A549 (cell line): ENCODE results near the gene MAP3K14. TPM values are rescaled to one million over a fixed set of nuclear protein-coding genes. Genes with fewer than 3 reads are reported as not detected.

Experiments
- ATAC-seq, 2 experiments: fragments of 200-7000 bp in 1 of 2; fragments of >200 bp in 1 of 2; cut with Nextera tagmentation in 1 of 2; cut with Tn5 transposase in 1 of 2; 3 replicates each; pipeline versions ENCODE4 v1.8.0 to v1.9.1; 2018 to 2020; ENCODE audit warnings: mild to moderate bottlenecking in 1 of 2, moderate library complexity in 1 of 2
- CTCF ChIA-PET: fragments of 300-600 bp; sonication (Branson Sonifier 250); formaldehyde crosslinking; extraction: SDS; loops from one replicate; lab custom pipeline; 2021; ENCODE audit warnings: antibody characterized with exemption, inconsistent platforms; lab: Yijun Ruan, JAX
- POLR2A ChIA-PET: fragments of 350-600 bp; formaldehyde crosslinking; extraction: SDS; loops from one replicate; lab custom pipeline; 2021; ENCODE audit warnings: antibody characterized with exemption, inconsistent platforms; lab: Yijun Ruan, JAX
- DNase-seq, 2 experiments: peaks; one replicate each; pipeline versions ENCODE4 v3.0.0 to v3.0.0-alpha.2; 2011 to 2016; ENCODE audit warnings: low read depth in 1 of 2, low spot score in 1 of 2
- FAIRE-seq: peaks from 2 replicates; lab custom pipeline; 2011; peaks lifted over from hg19 to GRCh38; lab: Jason Lieb, UNC
- H3K27ac ChIP-seq, 2 experiments: fragments of >200 bp; sonication (Bioruptor Twin); formaldehyde crosslinking; 3 replicates each; pipeline ENCODE4 v1.5.1; 2016 to 2017
- H3K4me1 ChIP-seq: fragments of >200 bp; sonication (Bioruptor Twin); formaldehyde crosslinking; 3 replicates; pipeline ENCODE4 v1.6.1; 2016
- H3K4me2 ChIP-seq: fragments of >200 bp; sonication (Bioruptor Twin); formaldehyde crosslinking; 3 replicates; pipeline ENCODE4 v1.6.1; 2016
- H3K4me3 ChIP-seq: fragments of >200 bp; sonication (Bioruptor Twin); formaldehyde crosslinking; 3 replicates; pipeline ENCODE4 v1.5.1; 2016
- H3K9me3 ChIP-seq: fragments of >200 bp; sonication (Bioruptor Twin); formaldehyde crosslinking; 3 replicates; pipeline ENCODE4 v1.6.1; 2016
- CHD2 ChIP-seq: fragments of 150-350 bp; IDR thresholded peaks from 2 replicates; pipeline ENCODE4 v1.6.1; 2014; ENCODE audit warnings: low read length; ENCODE audit not compliant: partially characterized antibody
- EHF ChIP-seq: fragments of 250-450 bp; sonication (Bioruptor Pico); IDR thresholded peaks from 2 replicates; pipeline ENCODE4 v1.5.0; 2020; ENCODE audit warnings: mild to moderate bottlenecking
- EHMT2 ChIP-seq: fragments of 200-600 bp; sonication (generic); IDR thresholded peaks from 2 replicates; pipeline ENCODE4 v1.6.1; 2016; ENCODE audit warnings: antibody characterized with exemption, low read depth, mild to moderate bottlenecking, moderate library complexity
- EP300 ChIP-seq, 2 experiments: fragments of >200 bp; sonication (Bioruptor Twin); formaldehyde crosslinking; IDR thresholded peaks; 2 replicates in 1 of 2; 3 replicates in 1 of 2; pipeline ENCODE4 v1.6.1; 2016 to 2017
- ESRRA ChIP-seq: fragments of 150-350 bp; IDR thresholded peaks from 2 replicates; pipeline ENCODE4 v1.6.1; 2014; ENCODE audit warnings: mild to moderate bottlenecking, low read length, borderline replicate concordance
- FOSL2 ChIP-seq, 2 experiments: fragments of 450-650 bp in 1 of 2; fragments of >200 bp in 1 of 2; sonication (Bioruptor Twin) in 1 of 2; formaldehyde crosslinking; IDR thresholded peaks; 2 replicates each; pipeline versions ENCODE4 v1.5.0 to v1.6.1; 2016 to 2020; ENCODE audit warnings: mild to moderate bottlenecking in 1 of 2, moderate library complexity in 1 of 2
- HDAC2 ChIP-seq: fragments of 200-600 bp; sonication (generic); IDR thresholded peaks from 2 replicates; pipeline ENCODE4 v1.6.1; 2016
- HOXB13 ChIP-seq: fragments of 250-450 bp; sonication (Bioruptor Pico); IDR thresholded peaks from 2 replicates; pipeline ENCODE4 v1.5.0; 2020; ENCODE audit warnings: low read depth, mild to moderate bottlenecking, moderate library complexity
- JUN ChIP-seq, 2 experiments: fragments of >200 bp; sonication (Bioruptor Twin); formaldehyde crosslinking; IDR thresholded peaks; 2 replicates in 1 of 2; 3 replicates in 1 of 2; pipeline ENCODE4 v1.6.1; 2016 to 2017
- KDM1A ChIP-seq: fragments of 200-600 bp; sonication (generic); IDR thresholded peaks from 2 replicates; pipeline ENCODE4 v1.6.1; 2016; ENCODE audit warnings: low read depth, mild to moderate bottlenecking
- NPAS2 ChIP-seq: fragments of 250-450 bp; sonication (Bioruptor Pico); IDR thresholded peaks from 2 replicates; pipeline ENCODE4 v1.8.0; 2022; ENCODE audit warnings: mild to moderate bottlenecking, moderate library complexity, borderline replicate concordance
- NR3C1 ChIP-seq: fragments of >200 bp; sonication (Bioruptor Twin); formaldehyde crosslinking; IDR thresholded peaks from 3 replicates; pipeline ENCODE4 v1.6.1; 2017
- PHF8 ChIP-seq: fragments of 200-600 bp; sonication (generic); IDR thresholded peaks from 2 replicates; pipeline ENCODE4 v1.6.1; 2016; ENCODE audit warnings: low read depth, mild to moderate bottlenecking, antibody characterized with exemption, moderate library complexity, borderline replicate concordance
- POLR2A ChIP-seq: IDR thresholded peaks from 2 replicates; pipeline ENCODE4 v1.6.1; 2012; ENCODE audit warnings: mild to moderate bottlenecking, low read length
- POLR2AphosphoS2 ChIP-seq: conservative IDR thresholded peaks from 2 replicates; pipeline ENCODE4 v1.6.1; 2012; ENCODE audit warnings: low read length, improper control_type of control experiment, inconsistent platforms
- RFX5 ChIP-seq: fragments of 450-650 bp; IDR thresholded peaks from 2 replicates; pipeline ENCODE4 v1.7.1; 2014; ENCODE audit warnings: antibody characterized with exemption, mild to moderate bottlenecking, moderate library complexity
- RNF2 ChIP-seq: fragments of 200-600 bp; sonication (generic); IDR thresholded peaks from 2 replicates; pipeline ENCODE4 v1.6.1; 2016; ENCODE audit warnings: low read depth, mild to moderate bottlenecking, antibody characterized with exemption, moderate library complexity, borderline replicate concordance
- SREBF2 ChIP-seq: fragments of 450-650 bp; IDR thresholded peaks from 2 replicates; pipeline ENCODE4 v1.6.1; 2014; ENCODE audit warnings: mild to moderate bottlenecking, moderate library complexity
- TFCP2L1 ChIP-seq: fragments of 250-450 bp; sonication (Bioruptor Pico); IDR thresholded peaks from 2 replicates; pipeline ENCODE4 v1.5.0; 2021; ENCODE audit warnings: mild to moderate bottlenecking
- TP53 ChIP-seq: fragments of 250-450 bp; sonication (Bioruptor Pico); IDR thresholded peaks from 2 replicates; pipeline ENCODE4 v1.5.0; 2021; ENCODE audit warnings: mild to moderate bottlenecking, moderate library complexity
- WGBS: methylation state at CpG from one replicate; pipeline ENCODE4 v1.1.6; 2017; ENCODE audit errors: missing lambda C conversion rate; 5-methylcytosine and 5-hydroxymethylcytosine counted together
- polyA plus RNA-seq, 4 experiments: library from polyadenylated mRNA; depleted of rRNA in 3 of 4; stranded (reverse); fragments of >200 nt; fragmentation: RNase III in 1 of 4; extraction: RNeasy Plus Mini Kit Qiagen cat#74134 plus additional on column Dnase treatment in 1 of 4; gene quantifications; 2 replicates in 3 of 4; 3 replicates in 1 of 4; pipeline ENCODE4 v1.2.3, GENCODE V29; 2011 to 2017
- TF ChIP-seq, protein P1 (sequence below): fragments of 150-350 bp; IDR thresholded peaks from 2 replicates; pipeline ENCODE4 v1.6.1; 2014; ENCODE audit warnings: low read depth, mild to moderate bottlenecking, low read length
- TF ChIP-seq, protein P2 (sequence below): fragments of 450-650 bp; IDR thresholded peaks from 2 replicates; pipeline ENCODE4 v1.6.1; 2014; ENCODE audit warnings: antibody characterized with exemption

MAP3K14 gene
- polyA plus RNA-seq, 2 of the 4 experiments (the other 2 are of a cell fraction) = 9.1 to 34.5 TPM

DNA sequence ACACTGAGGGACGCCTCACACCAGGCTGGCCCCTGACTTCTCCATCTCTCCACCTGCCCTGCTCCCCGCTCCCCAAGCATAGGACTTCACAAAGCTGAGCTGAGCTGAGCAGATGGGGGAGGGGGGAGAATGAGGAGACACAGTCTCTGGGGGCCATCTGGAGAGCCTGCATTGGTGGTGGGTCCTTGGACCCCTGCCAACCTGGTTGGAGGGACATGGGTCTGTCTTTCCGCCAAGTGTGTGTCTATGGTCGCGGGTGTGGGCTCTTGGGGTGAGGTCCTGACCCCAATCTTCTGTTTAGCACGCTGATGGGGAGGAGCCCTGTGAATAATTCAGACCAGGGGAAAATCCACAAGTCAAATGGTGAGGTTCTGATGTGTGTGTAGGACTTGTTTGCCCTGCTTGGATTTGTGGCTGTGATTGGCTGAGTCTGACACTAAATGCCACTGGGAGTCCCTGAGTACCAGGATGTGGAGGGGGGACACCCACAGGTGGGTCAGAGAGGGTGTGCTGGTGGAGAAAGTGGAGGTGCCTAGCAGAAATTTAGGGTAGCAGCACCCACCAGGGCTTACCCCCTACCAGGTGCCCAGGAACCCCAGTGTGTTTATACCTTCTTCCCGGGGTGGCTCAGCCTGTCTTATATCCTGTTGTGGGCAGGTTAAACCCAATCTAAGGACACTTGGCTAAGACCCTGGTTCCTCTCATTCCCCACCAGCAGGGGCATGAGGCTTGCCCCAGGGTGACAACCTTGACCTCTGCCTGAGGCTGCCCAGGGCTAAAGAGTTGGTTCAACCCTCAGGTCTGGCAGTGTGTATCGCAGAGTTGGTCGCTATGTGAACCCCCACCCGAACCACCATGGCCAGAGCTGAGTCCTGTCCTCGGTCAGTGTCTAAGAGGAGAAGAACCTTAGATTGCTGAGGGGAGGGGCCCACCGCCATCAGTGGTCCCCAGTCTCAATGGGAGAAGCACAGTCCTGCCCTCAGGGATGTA is 93.0 kb downstream of the MAP3K14 start (continued):
- TF ChIP-seq FOSL2 (IDR thresholded peaks at IDR 0.05) (no peak), FOSL2 (CRISPR knock-in tag; IDR thresholded peaks at IDR 0.05) (no peak), ESRRA (no peak), CHD2 (no peak)
- TF ChIP-seq, all 56 proteins: peak for 0

DNA sequence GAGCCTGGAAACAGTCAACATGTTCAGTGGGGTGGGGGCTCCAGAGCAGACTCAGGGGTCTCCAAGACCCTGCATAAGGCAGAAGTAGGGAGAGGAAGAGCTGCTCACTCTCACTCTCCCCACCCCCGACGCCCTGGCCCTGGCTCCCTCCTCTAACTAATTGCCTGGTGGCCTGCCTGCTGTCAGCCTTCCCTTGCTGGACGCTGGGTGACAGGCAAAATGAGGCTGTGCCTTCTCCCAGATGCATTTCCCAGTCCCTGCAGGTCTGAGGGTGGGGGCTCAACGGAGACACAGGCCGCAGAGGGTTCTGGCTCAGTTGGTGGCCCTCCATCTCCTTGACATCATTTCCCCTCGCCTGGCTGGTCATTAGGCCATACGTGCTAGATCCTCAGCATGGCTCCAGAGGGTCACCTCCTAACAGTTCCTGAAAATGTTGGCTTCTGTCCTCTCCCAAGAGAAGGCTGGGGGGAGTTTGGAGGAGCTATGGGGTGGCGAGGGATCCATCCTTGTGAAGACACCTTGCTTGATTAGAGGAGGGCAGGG is 93.8 kb downstream of the MAP3K14 start:
- POLR2A ChIA-PET = interaction anchor here (0.8 to 2.2 kb wide), 2 partner anchors 74 to 88 kb away, joined by 4 to 15 read pairs; partner anchors contain the start of genes ACBD4 and HEXIM1
- Histone ChIP-seq H3K4me1 (peaks cover 77% of the 10 kb centered on the region), H3K9me3 (no peaks in the 10 kb centered on the region), H3K4me3 (peak overlapping the region; percentile 97), H3K27ac (peak overlapping the region; percentile 97), H3K4me2 (peak overlapping the region; percentile 92)
- ATAC-seq (peak in 1 of 2 experiments; percentile 2; a peak in 3 of 6 replicates), DNase-seq (no peak), FAIRE-seq (no peak)
- TF ChIP-seq HOXB13 (0 out of 2 replicates have a peak, but pooled peaks have one; percentile 12), NPAS2 (CRISPR knock-in tag) (no peak)
- WGBS = 64% methylated on average over 8 of the region's 8 CpGs
- CTCF ChIA-PET = interaction anchor here (1.0 to 52.3 kb wide), 8 partner anchors 20 to 204 kb away, joined by 3 to 2147 read pairs (median 202); partner anchors contain the start of genes ACBD4, HEXIM1 and HEXIM2

DNA sequence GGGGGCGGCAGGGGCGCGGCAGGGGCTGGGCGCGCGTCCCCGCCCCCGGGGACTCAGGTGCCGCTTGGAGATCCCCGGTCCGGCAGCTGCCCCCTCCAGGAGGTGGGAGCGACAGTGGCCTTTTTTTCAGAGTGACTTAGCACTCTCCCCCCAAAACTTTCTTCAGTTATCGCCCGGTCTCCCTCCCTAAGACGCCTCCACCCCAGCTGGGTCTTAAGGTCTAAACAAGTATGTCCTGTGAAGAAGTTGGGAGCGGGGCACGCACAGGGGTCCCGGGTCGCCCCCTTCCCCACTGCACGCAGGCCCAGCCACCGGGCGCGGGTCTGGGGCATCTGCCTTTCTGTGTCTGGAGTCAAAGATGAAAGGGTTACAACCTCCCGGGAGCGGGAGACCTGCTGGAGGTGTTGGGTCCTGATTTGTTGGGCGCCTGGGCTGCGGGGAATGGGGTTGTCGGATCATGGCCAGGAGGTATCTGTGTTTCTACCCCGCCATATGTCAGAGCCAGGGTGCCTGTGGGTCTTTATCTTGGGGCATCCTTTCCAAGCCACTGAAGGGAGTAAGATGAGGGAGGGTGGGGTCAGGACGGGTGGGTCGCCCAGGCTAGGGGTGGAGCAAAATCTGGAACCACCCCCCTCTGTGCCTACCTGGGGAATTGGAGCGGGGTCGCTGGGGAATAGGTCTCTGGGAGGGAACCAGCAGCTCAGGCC is 94.4 kb downstream of the MAP3K14 start:
- peak overlapping the region; percentile 97 for H3K27ac ChIP-seq
- FAIRE-seq (no peak), DNase-seq (no peak), ATAC-seq (peak in 1 of 2 experiments; percentile 7; a peak in 3 of 6 replicates)
- no peaks in the 10 kb centered on the region for H3K9me3 ChIP-seq
- TF ChIP-seq JUN (IDR thresholded peaks at IDR 0.05) = peak; percentile 22 to 45; a peak in 1 of 5 replicates
- no peak for TF ChIP-seq NR3C1
- CTCF ChIA-PET = interaction anchor here (1.0 to 52.3 kb wide), 9 partner anchors 19 to 205 kb away, joined by 3 to 2147 read pairs (median 182); partner anchors contain the start of genes ACBD4, HEXIM1 and HEXIM2
- POLR2A ChIA-PET = interaction anchor here (0.8 to 2.2 kb wide), 2 partner anchors 74 to 87 kb away, joined by 4 to 15 read pairs; partner anchors contain the start of genes ACBD4 and HEXIM1
- peak overlapping the region; percentile 97 for H3K4me3 ChIP-seq
- WGBS = 15% methylated on average over 22 of the region's 33 CpGs
- H3K4me2 ChIP-seq = peak overlapping the region; percentile 92
- H3K4me1 ChIP-seq = peaks cover 71% of the 10 kb centered on the region

DNA sequence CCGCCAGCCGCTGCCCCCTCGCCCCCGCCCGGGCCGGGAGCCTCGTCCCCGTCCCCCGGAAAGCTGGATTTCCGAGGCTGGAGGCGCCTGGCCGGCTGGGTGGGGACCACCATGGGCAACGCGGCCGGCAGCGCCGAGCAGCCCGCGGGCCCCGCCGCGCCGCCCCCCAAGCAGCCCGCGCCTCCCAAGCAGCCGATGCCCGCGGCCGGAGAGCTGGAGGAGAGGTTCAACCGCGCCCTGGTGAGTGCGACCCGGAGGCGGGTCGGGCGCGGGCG is 94.9 kb downstream of the MAP3K14 start:
- Histone ChIP-seq H3K4me2 (peak overlapping the region; percentile 92), H3K27ac (peak overlapping the region; percentile 97), H3K9me3 (no peaks in the 10 kb centered on the region), H3K4me1 (peaks cover 66% of the 10 kb centered on the region), H3K4me3 (peak overlapping the region; percentile 97)
- DNase-seq = no peak
- CTCF ChIA-PET = interaction anchor here (1.3 to 52.3 kb wide), 7 partner anchors 19 to 206 kb away, joined by 4 to 2147 read pairs (median 221); partner anchors contain the start of genes HEXIM1 and HEXIM2
- no CpG with 5 or more reads among the region's 38 CpGs for WGBS
- no peak for FAIRE-seq
- POLR2A ChIA-PET = interaction anchor here (2.2 kb wide), 1 partner anchor 73 kb away, joined by 15 read pairs; the partner anchor contains the start of gene HEXIM1
- TF ChIP-seq HDAC2 (no peak), JUN (IDR thresholded peaks at IDR 0.05) (no peak; a peak in 1 of 5 replicates), EP300 (IDR thresholded peaks at IDR 0.05) (no peak), TP53 (CRISPR knock-in tag) (no peak), EHF (CRISPR knock-in tag) (no peak), POLR2A (no peak), TFCP2L1 (CRISPR knock-in tag) (no peak), KDM1A (no peak), EHMT2 (no peak), PHF8 (no peak), RNF2 (no peak), POLR2AphosphoS2 (no peak), RFX5 (no peak), SREBF2 (no peak)
- TF ChIP-seq, protein P1, sequence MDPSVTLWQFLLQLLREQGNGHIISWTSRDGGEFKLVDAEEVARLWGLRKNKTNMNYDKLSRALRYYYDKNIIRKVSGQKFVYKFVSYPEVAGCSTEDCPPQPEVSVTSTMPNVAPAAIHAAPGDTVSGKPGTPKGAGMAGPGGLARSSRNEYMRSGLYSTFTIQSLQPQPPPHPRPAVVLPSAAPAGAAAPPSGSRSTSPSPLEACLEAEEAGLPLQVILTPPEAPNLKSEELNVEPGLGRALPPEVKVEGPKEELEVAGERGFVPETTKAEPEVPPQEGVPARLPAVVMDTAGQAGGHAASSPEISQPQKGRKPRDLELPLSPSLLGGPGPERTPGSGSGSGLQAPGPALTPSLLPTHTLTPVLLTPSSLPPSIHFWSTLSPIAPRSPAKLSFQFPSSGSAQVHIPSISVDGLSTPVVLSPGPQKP = no peak
- TF ChIP-seq, protein P2, sequence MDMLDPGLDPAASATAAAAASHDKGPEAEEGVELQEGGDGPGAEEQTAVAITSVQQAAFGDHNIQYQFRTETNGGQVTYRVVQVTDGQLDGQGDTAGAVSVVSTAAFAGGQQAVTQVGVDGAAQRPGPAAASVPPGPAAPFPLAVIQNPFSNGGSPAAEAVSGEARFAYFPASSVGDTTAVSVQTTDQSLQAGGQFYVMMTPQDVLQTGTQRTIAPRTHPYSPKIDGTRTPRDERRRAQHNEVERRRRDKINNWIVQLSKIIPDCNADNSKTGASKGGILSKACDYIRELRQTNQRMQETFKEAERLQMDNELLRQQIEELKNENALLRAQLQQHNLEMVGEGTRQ = no peak
- ATAC-seq = no peak
